Gastrocnemius medialis (tissue), 4 donors: Measurements from ENCODE around the gene TMEM117. TPM values are rescaled to one million over a fixed set of nuclear protein-coding genes. Genes with fewer than 3 reads are reported as not detected.

Experiments
- ATAC-seq, 2 donors: fragments of 150-250 bp; one replicate each; pipeline ENCODE4 v1.9.1; 2016
- DNase-seq, 2 donors: peaks; one replicate each; pipeline ENCODE4 v3.0.0-alpha.2; 2019
- H3K27ac ChIP-seq, 4 donors: fragments of 200-600 bp; sonication (generic); 1 replicate in 1 of 4; 2 replicates in 3 of 4; pipeline ENCODE4 v1.5.1; 2016 to 2018; ENCODE audit warnings: mild to moderate bottlenecking in 2 of 4, moderate library complexity in 1 of 4
- H3K27me3 ChIP-seq, 3 donors: fragments of 200-600 bp; sonication (generic) in 2 of 3; 1 replicate in 1 of 3; 2 replicates in 2 of 3; pipeline versions ENCODE4 v1.5.1 to v1.6.0; 2016 to 2019; ENCODE audit warnings: mild to moderate bottlenecking in 1 of 3, moderate library complexity in 1 of 3
- H3K36me3 ChIP-seq, 2 donors: fragments of 200-600 bp; sonication (generic) in 1 of 2; one replicate each; pipeline ENCODE4 v1.5.1; 2017 to 2018
- H3K4me1 ChIP-seq, 2 donors: fragments of 200-600 bp; sonication (generic) in 1 of 2; one replicate each; pipeline ENCODE4 v1.5.1; 2016 to 2017; ENCODE audit warnings: mild to moderate bottlenecking in 2 of 2
- H3K4me3 ChIP-seq, 4 donors: fragments of 200-600 bp; sonication (generic) in 3 of 4; 1 replicate in 1 of 4; 2 replicates in 3 of 4; pipeline ENCODE4 v1.5.1; 2016 to 2019; ENCODE audit warnings: mild to moderate bottlenecking in 2 of 4
- H3K9me3 ChIP-seq, 3 donors: fragments of 200-600 bp; sonication (generic) in 2 of 3; 1 replicate in 1 of 3; 2 replicates in 2 of 3; pipeline ENCODE4 v1.5.1; 2016 to 2019
- POLR2A ChIP-seq, 2 donors: fragments of 450-650 bp; IDR thresholded peaks; one replicate each; pipeline ENCODE4 v1.6.1; 2017; ENCODE audit warnings: antibody characterized with exemption in 2 of 2, mild to moderate bottlenecking in 2 of 2, moderate library complexity in 2 of 2
- in situ Hi-C, 4 donors: fragments of 200-750 bp; cut with MboI; loops; one replicate each; pipeline versions ENCODE4 v1.15.0 to v1.8.0; 2017; ENCODE audit warnings: low sequenced_read_pairs in 4 of 4
- intact Hi-C: fragments of 100-400 bp; cut with DNase I; formaldehyde crosslinking; loops from one replicate; pipeline ENCODE4 v1.15.1; 2023; ENCODE audit warnings: low total_unique reads
- total RNA-seq, 4 donors: library from RNA; depleted of rRNA; stranded (reverse); fragments of >200 nt; gene quantifications; one replicate each; pipeline versions ENCODE4 v1.1.0 to v1.2.3, GENCODE V29; 2016
- TF ChIP-seq, protein P1 (sequence below), 5 experiments: fragments of 450-650 bp in 3 of 5; fragments of 200-600 bp in 2 of 5; sonication (generic) in 2 of 5; IDR thresholded peaks in 4 of 5; conservative IDR thresholded peaks in 1 of 5; 1 replicate in 4 of 5; 2 replicates in 1 of 5; pipeline ENCODE4 v1.5.1; 2016 to 2019; ENCODE audit warnings: antibody characterized with exemption in 5 of 5, mild to moderate bottlenecking in 3 of 5, moderate library complexity in 3 of 5

Gene TMEM117
- total RNA-seq, 4 donors from 2014 or later: 3.5 to 19.4 (median 6.1) TPM

DNA sequence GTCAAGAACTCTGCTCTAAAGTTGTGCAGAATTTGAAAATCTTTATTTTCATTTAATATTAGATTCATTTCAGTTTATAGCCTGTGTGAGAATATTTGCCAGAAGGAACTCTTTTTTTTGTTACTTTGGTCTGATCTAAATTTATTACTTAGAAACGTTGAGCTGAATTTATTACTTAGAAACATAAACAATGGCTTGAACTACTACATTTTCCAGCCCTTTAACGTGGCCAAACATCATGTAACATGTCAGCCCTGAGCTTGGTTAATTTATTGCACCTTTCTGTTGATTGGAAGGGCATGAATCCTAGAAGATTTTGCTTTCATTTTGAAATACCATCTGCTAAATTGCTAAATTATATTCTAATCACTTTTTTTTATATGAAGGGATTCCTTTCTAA lies 241.4 kb downstream of the TMEM117 start:
- intact Hi-C loops (no loop called here), in situ Hi-C loops (no loop called here)
- Histone ChIP-seq H3K27ac (no peak overlapping the region), H3K9me3 (no peaks in the 10 kb centered on the region), H3K27me3 (no peaks in the 10 kb centered on the region), H3K36me3 (no peaks in the 10 kb centered on the region), H3K4me3 (no peak overlapping the region), H3K4me1 (peaks cover 0 to 6% of the 10 kb centered on the region in 2 donors)
- DNase-seq (no peak), ATAC-seq (no peak)
- no peak for TF ChIP-seq POLR2A (IDR thresholded peaks at IDR 0.05)
- TF ChIP-seq, protein P1, sequence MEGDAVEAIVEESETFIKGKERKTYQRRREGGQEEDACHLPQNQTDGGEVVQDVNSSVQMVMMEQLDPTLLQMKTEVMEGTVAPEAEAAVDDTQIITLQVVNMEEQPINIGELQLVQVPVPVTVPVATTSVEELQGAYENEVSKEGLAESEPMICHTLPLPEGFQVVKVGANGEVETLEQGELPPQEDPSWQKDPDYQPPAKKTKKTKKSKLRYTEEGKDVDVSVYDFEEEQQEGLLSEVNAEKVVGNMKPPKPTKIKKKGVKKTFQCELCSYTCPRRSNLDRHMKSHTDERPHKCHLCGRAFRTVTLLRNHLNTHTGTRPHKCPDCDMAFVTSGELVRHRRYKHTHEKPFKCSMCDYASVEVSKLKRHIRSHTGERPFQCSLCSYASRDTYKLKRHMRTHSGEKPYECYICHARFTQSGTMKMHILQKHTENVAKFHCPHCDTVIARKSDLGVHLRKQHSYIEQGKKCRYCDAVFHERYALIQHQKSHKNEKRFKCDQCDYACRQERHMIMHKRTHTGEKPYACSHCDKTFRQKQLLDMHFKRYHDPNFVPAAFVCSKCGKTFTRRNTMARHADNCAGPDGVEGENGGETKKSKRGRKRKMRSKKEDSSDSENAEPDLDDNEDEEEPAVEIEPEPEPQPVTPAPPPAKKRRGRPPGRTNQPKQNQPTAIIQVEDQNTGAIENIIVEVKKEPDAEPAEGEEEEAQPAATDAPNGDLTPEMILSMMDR (IDR thresholded peaks at IDR 0.05 in 4 of 5, conservative IDR thresholded peaks at IDR 0.05 in 1 of 5): no peak

GRCh38 chr12:44078273-44078672 lies 242.4 kb downstream of the TMEM117 start:
- TF ChIP-seq POLR2A (IDR thresholded peaks at IDR 0.05): no peak
- no peak overlapping the region for H3K27ac ChIP-seq
- DNase-seq (no peak), ATAC-seq (no peak)
- no peaks in the 10 kb centered on the region for H3K9me3 ChIP-seq
- H3K27me3 ChIP-seq: no peaks in the 10 kb centered on the region
- peaks cover 0 to 6% of the 10 kb centered on the region in 2 donors for H3K4me1 ChIP-seq
- no peaks in the 10 kb centered on the region for H3K36me3 ChIP-seq
- in situ Hi-C loops (no loop called here), intact Hi-C loops (no loop called here)
- no peak overlapping the region for H3K4me3 ChIP-seq

- DNase-seq: no peak
- H3K9me3 ChIP-seq: no peaks in the 10 kb centered on the region
- TF ChIP-seq, protein P1 (IDR thresholded peaks at IDR 0.05 in 4 of 5, conservative IDR thresholded peaks at IDR 0.05 in 1 of 5): no peak
- TF ChIP-seq POLR2A (IDR thresholded peaks at IDR 0.05): no peak
- intact Hi-C loops: no loop called here
- H3K27ac ChIP-seq: no peak overlapping the region
- H3K4me3 ChIP-seq: no peak overlapping the region
- no peaks in the 10 kb centered on the region for H3K27me3 ChIP-seq
- in situ Hi-C loops: no loop called here
- no peaks in the 10 kb centered on the region for H3K36me3 ChIP-seq
- H3K4me1 ChIP-seq: peaks cover 4 to 11% of the 10 kb centered on the region in 2 donors
- ATAC-seq: no peak
Measured at GRCh38 chr12:44088647-44089046, 252.8 kb downstream of the TMEM117 start.

GRCh38 chr12:44091948-44092606 lies 256.2 kb downstream of the TMEM117 start:
- no peaks in the 10 kb centered on the region for H3K9me3 ChIP-seq
- no peak overlapping the region for H3K4me3 ChIP-seq
- H3K27ac ChIP-seq: no peak overlapping the region
- H3K36me3 ChIP-seq: no peaks in the 10 kb centered on the region
- in situ Hi-C loops (no loop called here), intact Hi-C loops (no loop called here)
- ATAC-seq: no peak
- no peaks in the 10 kb centered on the region for H3K27me3 ChIP-seq
- peaks cover 4 to 11% of the 10 kb centered on the region in 2 donors for H3K4me1 ChIP-seq
- TF ChIP-seq POLR2A (IDR thresholded peaks at IDR 0.05): no peak
- TF ChIP-seq, protein P1 (IDR thresholded peaks at IDR 0.05 in 4 of 5, conservative IDR thresholded peaks at IDR 0.05 in 1 of 5): no peak
- no peak for DNase-seq

DNA sequence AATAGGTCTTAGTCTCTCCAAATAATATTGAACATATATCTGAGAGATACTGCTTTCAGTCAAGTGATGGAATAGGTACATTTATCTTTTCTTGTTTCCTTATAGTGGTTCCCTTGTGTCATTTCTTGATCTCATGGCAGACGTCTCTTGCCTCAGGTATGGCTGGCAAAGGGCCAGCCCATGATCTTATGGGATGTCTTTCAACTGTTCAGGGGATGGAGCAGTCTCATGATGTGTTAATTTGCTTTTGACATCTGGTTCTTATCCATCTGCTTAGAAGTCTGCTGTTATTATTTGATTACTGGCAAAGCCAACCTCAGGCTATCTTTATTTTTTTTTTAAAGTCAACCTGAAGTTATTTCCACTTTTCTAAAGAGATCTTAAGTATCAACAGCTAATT lies 262.9 kb downstream of the TMEM117 start:
- no peaks in the 10 kb centered on the region for H3K27me3 ChIP-seq
- ATAC-seq (no peak), DNase-seq (no peak)
- intact Hi-C loops (no loop called here), in situ Hi-C loops (no loop called here)
- H3K36me3 ChIP-seq: no peaks in the 10 kb centered on the region
- peaks cover 0 to 6% of the 10 kb centered on the region in 2 donors for H3K4me1 ChIP-seq
- H3K27ac ChIP-seq: no peak overlapping the region
- TF ChIP-seq POLR2A (IDR thresholded peaks at IDR 0.05): no peak
- TF ChIP-seq, protein P1 (IDR thresholded peaks at IDR 0.05 in 4 of 5, conservative IDR thresholded peaks at IDR 0.05 in 1 of 5): no peak
- H3K4me3 ChIP-seq: no peak overlapping the region
- H3K9me3 ChIP-seq: no peaks in the 10 kb centered on the region
